Neural cell (in vitro differentiated cells): ENCODE results near the gene MYORG. TPM values are rescaled to one million over a fixed set of nuclear protein-coding genes. Genes with fewer than 3 reads are reported as not detected.

Experiments used
- H2AFZ ChIP-seq: fragments of 200-600, 300-800 bp; sonication (generic), shearing (Covaris generic); 2 replicates; pipeline ENCODE4 v1.6.0; 2014; ENCODE audit warnings: low read depth, mild to moderate bottlenecking, antibody characterized with exemption, low read length, moderate library complexity
- H3F3A ChIP-seq: fragments of 200-600 bp; shearing (Covaris generic); 2 replicates; pipeline ENCODE4 v1.6.1; 2016; ENCODE audit warnings: mild to moderate bottlenecking, moderate library complexity, mixed read lengths, antibody characterized with exemption, low read length; ENCODE audit not compliant: insufficient read depth, poor library complexity, severe bottlenecking
- H3K27ac ChIP-seq: fragments of 200-600, 300-800 bp; sonication (generic), shearing (Covaris generic); 2 replicates; pipeline ENCODE4 v1.5.1; 2014; ENCODE audit warnings: mild to moderate bottlenecking, low read length, moderate library complexity
- H3K27me3 ChIP-seq: fragments of 300-800, 200-600 bp; sonication (generic), shearing (Covaris generic); 2 replicates; pipeline ENCODE4 v1.6.0; 2014; ENCODE audit warnings: mild to moderate bottlenecking, low read depth, low read length, moderate library complexity; ENCODE audit not compliant: insufficient read depth
- H3K36me3 ChIP-seq: fragments of 300-800, 200-600 bp; sonication (generic), shearing (Covaris generic); 2 replicates; pipeline ENCODE4 v1.5.1; 2014; ENCODE audit warnings: mild to moderate bottlenecking, antibody characterized with exemption, low read length, moderate library complexity; ENCODE audit not compliant: insufficient read depth
- H3K4me2 ChIP-seq: fragments of 300-800, 200-600 bp; sonication (generic), shearing (Covaris generic); 2 replicates; pipeline ENCODE4 v1.6.0; 2014; ENCODE audit warnings: mild to moderate bottlenecking, low read length
- H3K4me3 ChIP-seq: fragments of 300-800, 200-600 bp; sonication (generic), shearing (Covaris generic); 2 replicates; pipeline ENCODE4 v1.5.1; 2014; ENCODE audit warnings: mild to moderate bottlenecking, low read length, moderate library complexity
- H3K79me2 ChIP-seq: fragments of 200-600 bp; shearing (Covaris generic); replicated peaks from 2 replicates; pipeline ENCODE4 v1.6.0; 2014; ENCODE audit warnings: mild to moderate bottlenecking, low read length, moderate library complexity; ENCODE audit not compliant: insufficient read depth
- H3K9ac ChIP-seq: fragments of 300-800, 200-600 bp; sonication (generic), shearing (Covaris generic); 2 replicates; pipeline ENCODE4 v1.6.1; 2016; ENCODE audit warnings: mild to moderate bottlenecking, low read length, mixed read lengths
- H3K9me2 ChIP-seq: fragments of 200-600 bp; shearing (Covaris generic); 2 replicates; pipeline ENCODE4 v1.6.1; 2016; ENCODE audit warnings: mild to moderate bottlenecking, low read length, mixed read lengths; ENCODE audit not compliant: insufficient read depth
- H3K9me3 ChIP-seq: fragments of 200-600, 300-800 bp; sonication (generic), shearing (Covaris generic); 2 replicates; pipeline ENCODE4 v1.6.1; 2016; ENCODE audit warnings: mild to moderate bottlenecking, mixed run types, low read length, moderate library complexity, mixed read lengths
- H4K20me1 ChIP-seq: fragments of 200-600 bp; shearing (Covaris generic); 2 replicates; pipeline ENCODE4 v1.6.1; 2016; ENCODE audit warnings: mild to moderate bottlenecking, mixed run types; ENCODE audit not compliant: insufficient read depth
- EP300 ChIP-seq: fragments of 450-650 bp; conservative IDR thresholded peaks from 2 replicates; pipeline ENCODE4 v1.6.1; 2014; ENCODE audit warnings: antibody characterized with exemption, mild to moderate bottlenecking, moderate library complexity; ENCODE audit not compliant: poor library complexity, severe bottlenecking
- EZH2 ChIP-seq: fragments of 200-600, 300-800 bp; shearing (Covaris generic), sonication (generic); IDR thresholded peaks from 2 replicates; pipeline ENCODE4 v1.6.1; 2014; ENCODE audit warnings: antibody characterized with exemption, low read length, borderline replicate concordance, mild to moderate bottlenecking; ENCODE audit not compliant: insufficient read depth, poor library complexity, severe bottlenecking
- MXI1 ChIP-seq: fragments of 450-650 bp; conservative IDR thresholded peaks from 2 replicates; pipeline ENCODE4 v1.6.1; 2014; ENCODE audit warnings: antibody characterized with exemption, mild to moderate bottlenecking; ENCODE audit not compliant: poor library complexity, severe bottlenecking
- POLR2AphosphoS5 ChIP-seq: IDR thresholded peaks from 2 replicates; pipeline ENCODE4 v1.6.1; 2012
- RAD21 ChIP-seq: fragments of 450-650 bp; conservative IDR thresholded peaks from 2 replicates; pipeline ENCODE4 v1.6.1; 2014; ENCODE audit warnings: antibody characterized with exemption, mild to moderate bottlenecking, moderate library complexity
- REST ChIP-seq: IDR thresholded peaks from 2 replicates; pipeline ENCODE4 v1.6.1; 2012; ENCODE audit warnings: borderline replicate concordance
- SMC3 ChIP-seq: fragments of 450-650 bp; conservative IDR thresholded peaks from 2 replicates; pipeline ENCODE4 v1.6.1; 2014; ENCODE audit warnings: antibody characterized with exemption, mild to moderate bottlenecking, moderate library complexity; ENCODE audit not compliant: poor library complexity
- TAF1 ChIP-seq: IDR thresholded peaks from 2 replicates; pipeline ENCODE4 v1.6.1; 2012; ENCODE audit warnings: low read depth
- polyA plus RNA-seq: library from polyadenylated mRNA; depleted of rRNA; stranded (reverse); fragments of >200 nt; gene quantifications from 2 replicates; pipeline ENCODE4 v1.2.3, GENCODE V29; 2014
- TF ChIP-seq, protein P1 (sequence below): fragments of 450-650 bp; IDR thresholded peaks from 2 replicates; pipeline ENCODE4 v1.5.1; 2014; ENCODE audit warnings: antibody characterized with exemption, mild to moderate bottlenecking, moderate library complexity; ENCODE audit not compliant: poor library complexity, severe bottlenecking

Gene MYORG
- polyA plus RNA-seq, 1 donor from 2014 or later: 0.58 TPM

GRCh38 chr9:34380511-34381315, 4.0 kb upstream of the MYORG start:
- H3F3A ChIP-seq: no peaks in the 10 kb centered on the region
- TF ChIP-seq EZH2 (no peak), RAD21 (no peak), EP300 (no peak), SMC3 (no peak), TAF1 (no peak), POLR2AphosphoS5 (no peak), MXI1 (no peak), REST (no peak)
- TF ChIP-seq, protein P1, sequence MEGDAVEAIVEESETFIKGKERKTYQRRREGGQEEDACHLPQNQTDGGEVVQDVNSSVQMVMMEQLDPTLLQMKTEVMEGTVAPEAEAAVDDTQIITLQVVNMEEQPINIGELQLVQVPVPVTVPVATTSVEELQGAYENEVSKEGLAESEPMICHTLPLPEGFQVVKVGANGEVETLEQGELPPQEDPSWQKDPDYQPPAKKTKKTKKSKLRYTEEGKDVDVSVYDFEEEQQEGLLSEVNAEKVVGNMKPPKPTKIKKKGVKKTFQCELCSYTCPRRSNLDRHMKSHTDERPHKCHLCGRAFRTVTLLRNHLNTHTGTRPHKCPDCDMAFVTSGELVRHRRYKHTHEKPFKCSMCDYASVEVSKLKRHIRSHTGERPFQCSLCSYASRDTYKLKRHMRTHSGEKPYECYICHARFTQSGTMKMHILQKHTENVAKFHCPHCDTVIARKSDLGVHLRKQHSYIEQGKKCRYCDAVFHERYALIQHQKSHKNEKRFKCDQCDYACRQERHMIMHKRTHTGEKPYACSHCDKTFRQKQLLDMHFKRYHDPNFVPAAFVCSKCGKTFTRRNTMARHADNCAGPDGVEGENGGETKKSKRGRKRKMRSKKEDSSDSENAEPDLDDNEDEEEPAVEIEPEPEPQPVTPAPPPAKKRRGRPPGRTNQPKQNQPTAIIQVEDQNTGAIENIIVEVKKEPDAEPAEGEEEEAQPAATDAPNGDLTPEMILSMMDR: no peak
- no peak overlapping the region for H3K9ac ChIP-seq
- H3K4me2 ChIP-seq: no peak overlapping the region
- no peaks in the 10 kb centered on the region for H3K9me3 ChIP-seq
- no peaks in the 10 kb centered on the region for H3K36me3 ChIP-seq
- peak overlapping the region; percentile 61 for H3K4me3 ChIP-seq
- no peak overlapping the region for H3K27ac ChIP-seq
- no peaks in the 10 kb centered on the region for H3K79me2 ChIP-seq
- peak overlapping the region; percentile 21 for H2AFZ ChIP-seq
- no peaks in the 10 kb centered on the region for H3K9me2 ChIP-seq
- peaks cover 26% of the 10 kb centered on the region for H3K27me3 ChIP-seq
- H4K20me1 ChIP-seq: no peaks in the 10 kb centered on the region

GRCh38 chr9:34380034-34380510, 3.4 kb upstream of the MYORG start:
- Histone ChIP-seq H3K36me3 (no peaks in the 10 kb centered on the region), H3K9me2 (no peaks in the 10 kb centered on the region), H3K27ac (no peak overlapping the region), H3K4me2 (no peak overlapping the region), H3K9ac (no peak overlapping the region), H4K20me1 (no peaks in the 10 kb centered on the region), H3K9me3 (no peaks in the 10 kb centered on the region), H3F3A (no peaks in the 10 kb centered on the region), H2AFZ (no peak overlapping the region), H3K27me3 (peaks cover 26% of the 10 kb centered on the region), H3K79me2 (no peaks in the 10 kb centered on the region), H3K4me3 (peak overlapping the region; percentile 61)
- TF ChIP-seq REST (no peak), POLR2AphosphoS5 (no peak), SMC3 (no peak), MXI1 (no peak)
